Hepatocyte (in vitro differentiated cells): ENCODE data around the gene PEX12. TPM values are rescaled to one million over a fixed set of nuclear protein-coding genes. Genes with fewer than 3 reads are reported as not detected.

Experiments used
- DNase-seq: peaks from one replicate; pipeline ENCODE4 v3.0.0-alpha.2; 2016; ENCODE audit warnings: low spot score
- H2AFZ ChIP-seq: fragments of 200-600 bp; sonication (generic); 2 replicates; pipeline ENCODE4 v1.6.0; 2016; ENCODE audit warnings: antibody characterized with exemption, mild to moderate bottlenecking
- H3K27ac ChIP-seq: fragments of 200-600 bp; sonication (generic); 2 replicates; pipeline ENCODE4 v1.5.1; 2016; ENCODE audit warnings: mild to moderate bottlenecking
- H3K27me3 ChIP-seq: fragments of 200-600 bp; sonication (generic); 2 replicates; pipeline ENCODE4 v1.6.1; 2016
- H3K36me3 ChIP-seq: fragments of 200-600 bp; sonication (generic); replicated peaks from 2 replicates; pipeline ENCODE4 v1.5.1; 2016; ENCODE audit warnings: low read depth; ENCODE audit not compliant: insufficient read depth
- H3K4me1 ChIP-seq: fragments of 200-600 bp; sonication (generic); 2 replicates; pipeline ENCODE4 v1.5.1; 2016; ENCODE audit warnings: mild to moderate bottlenecking, moderate library complexity; ENCODE audit not compliant: insufficient read depth
- H3K4me2 ChIP-seq: fragments of 200-600 bp; sonication (generic); 2 replicates; pipeline ENCODE4 v1.6.0; 2016
- H3K4me3 ChIP-seq: fragments of 200-600 bp; sonication (generic); 2 replicates; pipeline ENCODE4 v1.5.1; 2016; ENCODE audit warnings: mild to moderate bottlenecking
- H3K79me2 ChIP-seq: fragments of 200-600 bp; sonication (generic); 2 replicates; pipeline ENCODE4 v1.6.0; 2017; ENCODE audit warnings: mild to moderate bottlenecking
- H3K9me2 ChIP-seq: fragments of 200-600 bp; sonication (generic); replicated peaks from 2 replicates; pipeline ENCODE4 v1.6.0; 2017; ENCODE audit warnings: mild to moderate bottlenecking; ENCODE audit not compliant: insufficient read depth
- H3K9me3 ChIP-seq: fragments of 200-600 bp; sonication (generic); 2 replicates; pipeline ENCODE4 v1.5.1; 2016; ENCODE audit warnings: low read depth, mild to moderate bottlenecking
- H4K20me1 ChIP-seq: fragments of 200-600 bp; sonication (generic); 2 replicates; pipeline ENCODE4 v1.6.0; 2016; ENCODE audit warnings: mild to moderate bottlenecking; ENCODE audit not compliant: insufficient read depth, poor library complexity, severe bottlenecking
- EZH2 ChIP-seq: fragments of 200-600 bp; sonication (generic); IDR thresholded peaks from 2 replicates; pipeline ENCODE4 v1.6.1; 2016; ENCODE audit warnings: antibody characterized with exemption, mild to moderate bottlenecking, borderline replicate concordance
- EZH2phosphoT487 ChIP-seq: fragments of 200-600 bp; sonication (generic); IDR thresholded peaks from one replicate; pipeline ENCODE4 v1.6.1; 2018; ENCODE audit warnings: antibody characterized with exemption, mild to moderate bottlenecking, low read depth, moderate library complexity; ENCODE audit not compliant: unreplicated experiment, severe bottlenecking
- WGBS: methylation state at CpG from one replicate; pipeline ENCODE4 v1.1.6; 2016; ENCODE audit warnings: low lambda C conversion rate; ENCODE audit errors: missing lambda C conversion rate; 5-methylcytosine and 5-hydroxymethylcytosine counted together
- polyA plus RNA-seq: library from polyadenylated mRNA; unstranded; fragments of >200 nt; fragmentation: Nextera tagmentation; extraction: Ambion mirVana; gene quantifications from 2 replicates; pipeline ENCODE4 v1.2.1, GENCODE V29; 2016
- total RNA-seq: library from RNA; depleted of rRNA; stranded (reverse); fragments of >200 nt; gene quantifications from 2 replicates; pipeline ENCODE4 v1.2.3, GENCODE V29; 2014
- TF ChIP-seq, protein P1 (sequence below): fragments of 200-600 bp; sonication (generic); IDR thresholded peaks from 2 replicates; pipeline ENCODE4 v1.5.1; 2016; ENCODE audit warnings: antibody characterized with exemption, mild to moderate bottlenecking; ENCODE audit not compliant: poor library complexity

Gene PEX12
- total RNA-seq: 10.5 and 10.8 TPM in 2 replicates
- polyA plus RNA-seq: 3.6 and 9.0 TPM in 2 replicates

DNA sequence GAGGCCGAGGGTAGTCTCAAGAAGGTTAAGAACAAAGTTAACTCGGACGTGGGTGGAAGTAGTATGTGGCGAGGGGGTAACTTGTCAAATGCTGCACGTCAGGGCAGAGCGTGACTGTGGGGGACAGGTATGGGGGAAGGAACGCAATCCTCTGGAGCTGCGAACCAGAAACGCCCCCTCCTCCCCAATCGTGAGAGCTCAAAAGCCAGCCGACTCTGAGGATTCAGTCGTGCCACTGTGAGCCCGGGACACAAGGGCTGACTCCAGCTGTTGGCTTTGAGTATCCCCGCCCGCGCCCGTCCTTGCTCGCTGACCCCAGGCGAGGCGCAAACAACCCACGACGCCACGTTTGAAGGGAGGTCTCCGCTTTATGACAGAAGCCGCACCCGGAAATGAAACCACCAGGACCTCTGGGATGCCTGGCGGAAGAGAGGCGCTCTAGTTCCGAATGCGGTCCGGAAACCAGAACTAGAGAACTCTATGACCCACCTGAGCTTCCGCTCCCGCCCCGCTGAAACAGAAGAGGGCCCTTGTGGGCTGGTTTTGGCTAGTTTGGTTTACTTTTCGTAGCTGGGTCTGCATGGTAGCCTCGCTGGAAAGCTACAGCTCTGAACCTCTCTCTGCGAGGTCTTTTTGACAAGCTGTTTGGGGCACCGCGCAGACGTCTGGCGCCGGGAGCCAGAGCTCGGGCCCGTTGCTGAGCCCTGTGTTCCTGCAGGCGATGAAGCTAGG lies at the start of gene PEX12:
PEX12 (minus strand) TSS at position 375 of the 732 bp plus-strand sequence. CDS start 550 bp downstream, outside the sequence.
- WGBS: under 1% methylated on average over 44 of the region's 45 CpGs
- Histone ChIP-seq H3K4me1 (peaks cover 12% of the 10 kb centered on the region), H3K27me3 (no peaks in the 10 kb centered on the region), H3K4me2 (peak within 1 kb of the TSS; percentile 83), H3K4me3 (peak within 1 kb of the TSS; percentile 76), H3K9me2 (no peaks in the 10 kb centered on the region), H3K36me3 (no peaks in the 10 kb centered on the region), H3K27ac (peak within 1 kb of the TSS; percentile 97), H3K79me2 (peaks cover 15% of the 10 kb centered on the region), H3K9me3 (no peaks in the 10 kb centered on the region), H2AFZ (peak within 1 kb of the TSS; percentile 90), H4K20me1 (no peaks in the 10 kb centered on the region)
- TF ChIP-seq, protein P1, sequence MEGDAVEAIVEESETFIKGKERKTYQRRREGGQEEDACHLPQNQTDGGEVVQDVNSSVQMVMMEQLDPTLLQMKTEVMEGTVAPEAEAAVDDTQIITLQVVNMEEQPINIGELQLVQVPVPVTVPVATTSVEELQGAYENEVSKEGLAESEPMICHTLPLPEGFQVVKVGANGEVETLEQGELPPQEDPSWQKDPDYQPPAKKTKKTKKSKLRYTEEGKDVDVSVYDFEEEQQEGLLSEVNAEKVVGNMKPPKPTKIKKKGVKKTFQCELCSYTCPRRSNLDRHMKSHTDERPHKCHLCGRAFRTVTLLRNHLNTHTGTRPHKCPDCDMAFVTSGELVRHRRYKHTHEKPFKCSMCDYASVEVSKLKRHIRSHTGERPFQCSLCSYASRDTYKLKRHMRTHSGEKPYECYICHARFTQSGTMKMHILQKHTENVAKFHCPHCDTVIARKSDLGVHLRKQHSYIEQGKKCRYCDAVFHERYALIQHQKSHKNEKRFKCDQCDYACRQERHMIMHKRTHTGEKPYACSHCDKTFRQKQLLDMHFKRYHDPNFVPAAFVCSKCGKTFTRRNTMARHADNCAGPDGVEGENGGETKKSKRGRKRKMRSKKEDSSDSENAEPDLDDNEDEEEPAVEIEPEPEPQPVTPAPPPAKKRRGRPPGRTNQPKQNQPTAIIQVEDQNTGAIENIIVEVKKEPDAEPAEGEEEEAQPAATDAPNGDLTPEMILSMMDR: no peak
- TF ChIP-seq EZH2 (no peak), EZH2phosphoT487 (no peak)
- DNase-seq: peak; percentile 92

- H3K27me3 ChIP-seq: no peaks in the 10 kb centered on the region
- no peak overlapping the region for H3K4me3 ChIP-seq
- no peaks in the 10 kb centered on the region for H3K9me2 ChIP-seq
- WGBS: 56% methylated on average over 4 of the region's 4 CpGs
- peak; percentile 27 for DNase-seq
- no peak for TF ChIP-seq EZH2
- TF ChIP-seq, protein P1: no peak
- TF ChIP-seq EZH2phosphoT487: no peak
- H2AFZ ChIP-seq: no peak overlapping the region
- no peaks in the 10 kb centered on the region for H3K36me3 ChIP-seq
- peaks cover 2% of the 10 kb centered on the region for H3K79me2 ChIP-seq
- H4K20me1 ChIP-seq: no peaks in the 10 kb centered on the region
- H3K27ac ChIP-seq: peak overlapping the region; percentile 3
- H3K4me1 ChIP-seq: peaks cover 8% of the 10 kb centered on the region
- H3K4me2 ChIP-seq: no peak overlapping the region
- H3K9me3 ChIP-seq: no peaks in the 10 kb centered on the region
These were observed 49.0 kb upstream of the PEX12 start for GRCh38 chr17:35627417-35627816.

DNA sequence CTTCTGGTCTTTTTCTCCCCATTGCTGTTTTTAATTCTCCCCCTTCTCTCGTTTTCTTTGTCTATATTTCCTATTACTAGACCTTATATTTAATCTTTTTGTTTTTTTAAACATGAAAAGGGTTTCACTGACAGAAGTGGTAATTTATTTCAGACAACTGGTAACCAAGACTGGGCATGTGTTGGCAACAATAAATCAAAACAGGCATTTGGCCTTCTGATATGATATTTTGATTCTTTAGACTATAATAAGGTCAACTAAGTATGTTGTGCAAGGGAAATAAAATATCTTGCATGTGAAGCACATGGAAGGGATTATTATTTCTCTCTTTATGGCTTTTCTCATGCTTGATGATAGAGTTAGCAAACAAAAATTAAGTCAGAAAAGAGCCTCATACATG lies 43.4 kb upstream of the PEX12 start:
- H3K36me3 ChIP-seq: no peaks in the 10 kb centered on the region
- no peak overlapping the region for H3K27ac ChIP-seq

More for the DNA sequence above, 43.4 kb upstream of the PEX12 start:
- H2AFZ ChIP-seq: no peak overlapping the region
- no peak overlapping the region for H3K4me2 ChIP-seq
- H3K27me3 ChIP-seq: no peaks in the 10 kb centered on the region
- WGBS: 84% methylated on average over 1 of the region's 1 CpG
- no peaks in the 10 kb centered on the region for H4K20me1 ChIP-seq
- H3K4me3 ChIP-seq: no peak overlapping the region
- no peaks in the 10 kb centered on the region for H3K9me2 ChIP-seq
- peaks cover 5% of the 10 kb centered on the region for H3K79me2 ChIP-seq
- TF ChIP-seq EZH2 (no peak), EZH2phosphoT487 (no peak)
- TF ChIP-seq, protein P1: no peak
- no peak for DNase-seq
- H3K9me3 ChIP-seq: no peaks in the 10 kb centered on the region
- H3K4me1 ChIP-seq: peaks cover 4% of the 10 kb centered on the region
